ENCODE results near the gene AHRR.
"Not testable (repeated sequence)": the region's sequence is repeated elsewhere in the genome, so short reads cannot be mapped to it uniquely, and the experiment has no call there.

The AHRR gene

DNA sequence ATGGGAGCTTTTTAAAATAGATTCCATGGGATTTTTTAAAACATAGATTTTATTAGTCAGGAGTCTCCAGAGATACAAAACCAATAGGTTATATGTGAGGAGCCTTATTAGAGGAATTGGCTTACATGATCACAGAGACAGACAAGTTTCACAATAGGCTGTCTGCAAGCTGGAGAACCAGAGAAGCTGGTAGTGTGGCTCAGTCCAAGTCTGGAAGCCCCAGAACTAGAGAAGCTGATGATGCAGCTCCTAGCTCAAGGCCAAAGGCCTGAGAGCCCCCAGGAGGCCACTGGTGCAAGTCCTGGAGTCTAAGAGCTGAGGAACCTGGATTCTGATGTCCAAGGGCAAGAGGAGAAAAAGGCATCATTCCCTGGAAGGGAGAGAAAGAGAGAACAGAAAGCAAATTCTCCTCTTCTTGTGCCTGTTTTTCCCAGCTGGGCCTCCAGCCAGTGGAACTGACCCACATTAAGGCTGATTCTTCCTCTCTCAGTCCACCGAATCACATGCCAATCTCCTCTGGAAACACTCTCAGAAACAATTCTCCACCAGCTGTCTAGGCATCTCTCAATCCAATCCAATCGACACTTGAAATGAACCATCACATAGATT is 59.3 kb downstream of the AHRR start:
- DNase-seq: no peak

- no peak for DNase-seq
These were observed 61.6 kb downstream of the AHRR start for GRCh38 chr5:383066-383465.

DNA sequence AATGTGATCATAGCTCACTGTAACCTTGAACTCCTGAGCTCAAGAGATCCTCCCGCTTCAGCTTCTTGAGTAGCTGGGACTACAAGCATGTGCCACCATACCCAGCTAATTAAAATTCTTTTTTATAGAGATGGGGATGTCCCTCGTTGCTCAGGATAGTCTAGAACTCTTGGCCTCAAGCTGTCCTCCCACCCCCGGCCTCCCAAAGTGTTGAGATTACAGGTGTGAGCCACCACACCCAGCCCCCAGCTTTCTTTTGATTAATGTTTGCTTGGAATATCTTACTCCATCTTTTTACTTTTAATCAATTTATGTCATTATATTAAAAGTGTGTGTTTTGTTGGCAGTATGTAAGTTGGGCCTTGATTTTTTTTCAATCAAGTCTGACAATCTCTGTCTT is 62.1 kb downstream of the AHRR start:
- no peak for DNase-seq

DNA sequence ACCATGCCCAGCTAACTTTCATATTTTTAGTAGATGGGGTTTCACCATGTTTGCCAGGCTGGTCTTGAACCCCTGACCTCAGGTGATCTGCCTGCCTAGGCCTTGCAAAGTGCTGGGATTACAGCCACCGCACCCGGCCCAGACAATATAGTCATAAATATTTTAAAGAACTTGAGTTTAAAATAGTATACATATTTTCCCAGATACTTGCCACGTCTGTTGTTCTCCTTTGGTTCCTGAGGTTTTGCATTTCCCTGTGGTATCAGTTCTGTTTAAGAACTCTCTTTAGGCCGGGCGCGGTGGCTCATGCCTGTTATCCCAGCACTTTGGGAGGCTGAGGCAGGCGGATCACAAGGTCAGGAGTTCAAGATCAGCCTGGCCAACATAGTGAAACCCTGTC is 63.1 kb downstream of the AHRR start:
- not testable (repeated sequence) for DNase-seq

- DNase-seq: no peak
These were observed 63.8 kb downstream of the AHRR start for GRCh38 chr5:385321-385720.

- DNase-seq: peak; percentile 61
These were observed 65.2 kb downstream of the AHRR start for GRCh38 chr5:386432-387341.

DNA sequence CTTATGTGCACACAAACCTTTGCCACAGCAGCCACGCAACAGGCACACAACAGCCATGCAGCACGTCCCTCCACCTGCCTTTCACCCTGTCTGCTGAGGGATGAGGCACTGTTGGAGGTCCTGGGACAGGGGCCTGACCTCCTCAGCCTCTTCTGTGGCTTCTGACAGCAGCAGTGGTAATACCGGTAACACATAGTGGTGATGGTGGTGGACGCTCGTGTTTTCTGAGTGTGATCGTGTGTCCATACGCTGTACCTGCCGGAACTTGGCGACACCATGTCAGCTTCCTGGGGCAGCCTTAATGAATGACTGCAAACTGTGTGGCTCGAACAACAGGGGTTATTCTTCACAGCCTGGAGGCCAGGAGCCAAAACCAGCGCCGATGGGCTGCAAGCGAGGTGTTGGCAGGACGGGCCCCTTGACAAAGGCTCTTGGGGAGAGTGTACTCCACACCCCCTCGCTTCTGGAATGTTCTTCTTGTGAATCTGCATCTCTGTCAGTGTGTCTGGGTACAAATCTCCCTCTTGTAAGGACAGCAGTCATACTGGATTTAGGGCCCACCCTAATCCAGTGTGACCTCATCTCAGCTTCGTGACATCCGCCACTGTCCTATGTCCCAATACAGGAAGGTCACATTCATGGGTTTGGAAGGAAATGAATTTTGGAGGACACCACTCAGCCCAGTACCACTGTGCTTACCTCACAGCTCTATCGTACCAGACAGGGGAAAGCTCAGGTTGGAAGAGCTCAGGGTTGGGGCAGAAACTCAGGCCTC is 66.2 kb downstream of the AHRR start:
- no peak for DNase-seq

DNA sequence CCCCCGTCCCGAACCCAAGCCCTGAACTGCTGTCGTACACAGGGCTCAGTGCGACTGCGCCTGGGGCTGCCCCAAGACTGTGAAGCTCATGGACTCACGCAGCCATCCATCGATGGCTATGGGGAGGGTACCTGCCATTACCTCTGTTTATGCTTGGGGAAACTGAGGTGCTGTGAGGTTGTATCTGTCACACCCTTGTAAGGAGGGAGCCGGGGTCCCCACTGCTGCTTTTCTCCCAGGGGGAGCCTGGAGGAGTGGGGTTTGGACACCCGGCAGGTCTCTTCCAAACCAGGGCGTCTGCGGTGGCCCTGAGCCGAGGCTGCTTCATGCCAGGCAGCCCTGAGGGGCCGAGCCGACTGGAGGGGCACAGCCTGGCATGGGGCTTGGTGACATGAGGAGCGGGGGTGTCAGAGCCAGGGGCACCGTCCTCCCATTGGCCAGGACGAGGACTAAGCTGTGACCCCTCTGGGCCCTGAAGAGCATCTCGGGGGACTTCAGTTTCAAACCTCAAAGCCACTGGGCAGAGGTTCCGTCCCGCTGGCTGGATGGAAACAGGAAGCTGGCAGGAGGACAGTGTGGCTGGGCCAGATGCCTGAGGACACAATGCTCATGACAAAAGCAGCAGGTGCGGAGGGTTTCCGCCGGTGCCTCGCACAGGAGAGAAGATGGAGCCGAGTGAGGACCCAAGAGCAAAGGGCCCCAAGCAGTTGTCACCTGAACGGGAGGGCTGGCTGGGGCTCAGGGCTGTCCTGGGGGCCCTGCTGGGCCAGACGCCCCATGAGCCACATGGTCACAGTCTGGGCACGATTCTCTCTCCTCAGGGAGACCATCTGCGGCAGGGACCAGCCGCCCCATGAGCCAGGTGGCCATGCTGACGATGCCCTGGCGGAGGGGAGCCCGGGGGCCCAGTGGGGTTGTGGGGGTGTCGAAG is 67.0 kb downstream of the AHRR start:
- no peak for DNase-seq

- no peak for DNase-seq
These were observed 67.8 kb downstream of the AHRR start for GRCh38 chr5:389197-389821.

- DNase-seq: no peak
These were observed 68.5 kb downstream of the AHRR start for GRCh38 chr5:389891-390622.

- no peak for DNase-seq
These were observed 69.3 kb downstream of the AHRR start for GRCh38 chr5:390623-391491.

GRCh38 chr5:392431-392988 is 71.0 kb downstream of the AHRR start:
- peak; percentile 82 for DNase-seq

DNA sequence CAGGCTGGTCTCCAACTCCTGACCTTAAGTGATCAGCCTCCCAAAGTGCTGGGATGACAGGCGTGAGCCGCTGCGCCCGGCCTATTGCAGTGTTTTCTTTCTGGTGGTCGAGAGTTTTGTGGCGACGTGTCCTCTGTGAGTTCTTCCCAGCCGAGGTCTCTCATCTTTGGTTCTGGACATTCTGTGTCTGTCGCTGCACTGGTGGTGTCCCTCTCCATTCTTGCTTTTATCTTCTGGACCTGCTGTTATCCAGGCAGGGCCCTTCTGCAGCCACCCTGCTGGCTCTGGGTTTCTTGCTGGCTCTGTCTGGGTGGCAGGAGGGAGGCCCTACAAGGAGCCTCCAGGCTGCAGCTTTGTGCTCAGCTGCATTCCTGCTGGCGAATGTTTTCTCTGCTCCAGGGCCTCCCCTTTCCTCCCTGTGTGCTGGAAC is 72.3 kb downstream of the AHRR start:
- peak; percentile 67 for DNase-seq

- DNase-seq: no peak
These were observed 73.2 kb downstream of the AHRR start for GRCh38 chr5:394671-395155.

DNA sequence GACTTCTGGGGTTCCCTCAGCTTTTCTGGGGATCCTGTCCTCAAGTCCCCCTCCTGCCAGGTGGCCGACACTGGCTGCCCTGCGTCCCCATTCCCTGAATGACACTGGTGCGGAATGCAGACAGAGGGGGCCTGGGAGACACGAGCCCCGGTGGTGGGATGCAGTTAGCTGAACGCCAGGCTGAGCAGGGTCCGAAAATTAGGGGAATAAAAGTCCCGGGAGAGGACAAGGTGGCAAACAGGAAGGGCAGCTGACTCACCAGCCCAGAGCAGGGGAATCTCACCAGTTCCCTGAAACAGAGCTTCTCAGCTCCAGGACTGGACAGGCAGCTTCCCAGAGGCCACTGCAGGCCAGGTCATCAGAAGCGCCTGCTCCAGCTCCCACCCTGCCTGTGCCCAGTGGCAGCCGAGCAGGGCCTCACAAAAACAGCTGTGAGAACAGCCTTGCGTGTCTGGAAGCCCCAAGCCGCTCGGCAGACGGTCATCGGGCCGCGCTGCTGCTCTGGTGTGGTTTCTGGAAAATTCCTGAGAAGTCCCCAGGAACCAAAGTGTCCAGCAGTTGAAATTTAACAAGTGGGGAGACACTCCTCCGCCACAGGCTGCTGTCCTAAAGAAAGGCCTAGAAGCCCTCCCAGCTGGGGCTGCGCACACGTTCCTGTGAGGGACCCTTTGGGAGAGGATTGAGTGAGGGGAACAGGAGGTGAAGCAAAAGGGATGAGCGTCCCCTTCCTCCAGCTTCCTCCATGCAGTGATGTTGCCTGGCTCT is 73.8 kb downstream of the AHRR start:
- DNase-seq: peak; percentile 65

GRCh38 chr5:395921-396530 is 74.5 kb downstream of the AHRR start:
- DNase-seq: no peak

DNA sequence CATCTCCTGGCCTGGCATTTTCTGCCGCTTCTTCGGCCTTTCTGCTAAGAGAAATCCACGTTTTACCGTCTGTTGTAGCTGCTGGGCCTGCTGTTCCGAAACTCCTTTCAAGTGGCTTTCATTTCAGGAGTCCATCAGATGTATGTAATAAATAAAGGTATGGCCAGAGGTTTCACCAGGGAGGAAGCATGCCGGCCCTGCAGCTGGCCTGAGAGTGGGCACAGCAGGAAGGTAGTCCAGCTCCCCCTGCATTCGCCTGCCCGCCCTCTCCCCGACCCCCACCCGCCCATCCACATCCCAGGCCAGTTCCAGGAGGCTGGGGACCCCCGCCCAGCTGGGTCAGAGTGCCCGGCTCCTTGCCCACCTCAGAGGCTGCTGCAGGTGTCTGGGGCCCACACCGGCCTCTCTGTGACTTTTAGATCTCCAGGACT is 75.0 kb downstream of the AHRR start:
- no peak for DNase-seq

DNA sequence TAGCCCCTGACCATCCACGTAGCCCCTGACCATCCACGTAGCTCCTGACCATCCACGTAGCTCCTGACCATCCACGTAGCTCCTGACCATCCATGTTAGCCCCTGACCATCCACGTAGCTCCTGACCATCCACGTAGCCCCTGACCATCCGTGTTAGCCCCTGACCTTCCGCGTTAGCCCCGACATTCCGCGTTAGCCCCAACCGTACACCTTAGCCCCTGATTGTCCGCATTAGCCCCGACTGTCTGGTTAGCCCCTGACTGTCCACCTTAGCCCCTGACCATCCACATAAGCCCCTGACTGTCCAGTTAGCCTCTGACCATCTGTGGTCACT is 76.6 kb downstream of the AHRR start:
- not testable (repeated sequence) for DNase-seq

Measured in fibroblast of skin of scalp (primary cell).